ENCODE results near the gene TRPM3. TPM values are rescaled to one million over a fixed set of nuclear protein-coding genes. Genes with fewer than 3 reads are reported as not detected.

Gene TRPM3
- polyA plus RNA-seq, 3 donors: not detected

DNA sequence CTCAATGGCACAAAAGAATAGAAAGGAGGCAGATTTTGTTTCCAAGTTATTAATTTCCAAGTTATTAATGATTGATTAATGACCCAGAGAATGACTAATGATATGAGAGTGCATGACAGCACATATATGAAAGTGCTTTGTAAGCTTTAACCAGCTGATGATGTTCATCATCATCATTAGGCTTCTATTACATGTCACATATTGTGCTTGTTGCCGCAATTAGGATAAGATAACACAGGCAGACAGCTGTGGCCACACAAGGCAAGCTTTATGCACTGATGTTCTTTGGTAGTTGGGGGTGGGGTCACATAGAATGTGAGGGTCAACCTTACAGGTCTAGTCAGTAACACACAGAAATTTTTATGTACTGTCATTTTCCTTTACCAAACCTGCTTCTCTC lies 219.7 kb downstream of the TRPM3 start:
- no peak overlapping the region for H3K27ac Mint-ChIP-seq
- H3K4me1 Mint-ChIP-seq: no peaks in the 10 kb centered on the region
- H3K4me3 ChIP-seq (replicated peaks in 1 of 3; ENCODE audit: low read depth in 2 of 3, low read length in 3 of 3): no peak overlapping the region
- no peak overlapping the region for H3K4me2 ChIP-seq (replicated peaks; ENCODE audit: extremely low read depth, low read length, poor library complexity, severe bottlenecking)
- no peak overlapping the region for H3K27ac ChIP-seq (ENCODE audit: low read depth in 1 of 2, low read length in 2 of 2)
- no peak overlapping the region for H2AFZ ChIP-seq (ENCODE audit: insufficient read depth, low read depth, low read length, poor library complexity, severe bottlenecking)
- intact Hi-C loops (cut with micrococcal nuclease): no loop called here
- TF ChIP-seq, protein P1, sequence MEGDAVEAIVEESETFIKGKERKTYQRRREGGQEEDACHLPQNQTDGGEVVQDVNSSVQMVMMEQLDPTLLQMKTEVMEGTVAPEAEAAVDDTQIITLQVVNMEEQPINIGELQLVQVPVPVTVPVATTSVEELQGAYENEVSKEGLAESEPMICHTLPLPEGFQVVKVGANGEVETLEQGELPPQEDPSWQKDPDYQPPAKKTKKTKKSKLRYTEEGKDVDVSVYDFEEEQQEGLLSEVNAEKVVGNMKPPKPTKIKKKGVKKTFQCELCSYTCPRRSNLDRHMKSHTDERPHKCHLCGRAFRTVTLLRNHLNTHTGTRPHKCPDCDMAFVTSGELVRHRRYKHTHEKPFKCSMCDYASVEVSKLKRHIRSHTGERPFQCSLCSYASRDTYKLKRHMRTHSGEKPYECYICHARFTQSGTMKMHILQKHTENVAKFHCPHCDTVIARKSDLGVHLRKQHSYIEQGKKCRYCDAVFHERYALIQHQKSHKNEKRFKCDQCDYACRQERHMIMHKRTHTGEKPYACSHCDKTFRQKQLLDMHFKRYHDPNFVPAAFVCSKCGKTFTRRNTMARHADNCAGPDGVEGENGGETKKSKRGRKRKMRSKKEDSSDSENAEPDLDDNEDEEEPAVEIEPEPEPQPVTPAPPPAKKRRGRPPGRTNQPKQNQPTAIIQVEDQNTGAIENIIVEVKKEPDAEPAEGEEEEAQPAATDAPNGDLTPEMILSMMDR (IDR thresholded peaks at IDR 0.05): no peak
- H3K79me2 ChIP-seq (ENCODE audit: insufficient read depth, low read length): no peaks in the 10 kb centered on the region
- H3K36me3 ChIP-seq (replicated peaks in 1 of 2; ENCODE audit: control insufficient read depth in 1 of 2, insufficient read depth in 2 of 2, low read length in 2 of 2): no peaks in the 10 kb centered on the region
- no peak for DNase-seq
- H3K27me3 Mint-ChIP-seq (ENCODE audit: low read depth in 3 of 3): peaks cover 0 to 2% (median 0%) of the 10 kb centered on the region in 3 donors
- no peak overlapping the region for H3K9ac ChIP-seq (ENCODE audit: insufficient read depth, low read length, poor library complexity, severe bottlenecking)
- H3K4me3 Mint-ChIP-seq: no peak overlapping the region
- H3K36me3 Mint-ChIP-seq: no peaks in the 10 kb centered on the region
- no peaks in the 10 kb centered on the region for H4K20me1 ChIP-seq (ENCODE audit: insufficient read depth, low read length)
- no peaks in the 10 kb centered on the region for H3K4me1 ChIP-seq (ENCODE audit: control insufficient read depth in 1 of 2, insufficient read depth in 2 of 2, low read length in 2 of 2)
- peaks cover 0 to 2% (median 0%) of the 10 kb centered on the region in 7 donors for H3K9me3 Mint-ChIP-seq
- no peaks in the 10 kb centered on the region for H3K9me3 ChIP-seq (replicated peaks in 1 of 2; ENCODE audit: control insufficient read depth in 1 of 2, insufficient read depth in 1 of 2, low read length in 2 of 2)
- WGBS (ENCODE audit: insufficient coverage): no CpG with 5 or more reads among the region's 1 CpG
- H3K27me3 ChIP-seq (ENCODE audit: control insufficient read depth in 2 of 2, insufficient read depth in 2 of 2, low read length in 2 of 2): no peaks in the 10 kb centered on the region

DNA sequence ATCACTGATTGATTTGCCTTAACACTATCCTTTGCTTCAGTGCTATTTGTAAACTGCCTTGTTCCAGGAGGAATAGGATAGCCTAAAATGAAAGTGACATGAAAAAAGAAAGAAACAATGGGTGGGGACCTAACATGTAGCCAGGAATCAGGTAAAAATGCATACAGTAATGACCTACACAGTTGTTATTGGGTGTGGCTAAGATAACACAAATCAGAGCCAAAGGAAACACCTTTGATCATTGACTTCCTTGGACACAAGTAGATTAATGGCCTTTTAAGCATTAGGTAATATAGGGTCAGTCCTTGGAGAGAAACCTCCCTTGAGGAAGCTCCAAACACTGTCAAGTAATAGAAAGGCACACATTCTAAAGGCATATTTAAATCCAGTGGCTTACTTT lies 220.4 kb downstream of the TRPM3 start:
- Mint-ChIP-seq H3K36me3 (no peaks in the 10 kb centered on the region), H3K9me3 (peaks cover 0 to 2% (median 0%) of the 10 kb centered on the region in 7 donors), H3K4me1 (no peaks in the 10 kb centered on the region), H3K27ac (no peak overlapping the region), H3K4me3 (no peak overlapping the region), H3K27me3 (ENCODE audit: low read depth in 3 of 3) (peaks cover 0 to 2% (median 0%) of the 10 kb centered on the region in 3 donors)
- H3K27ac ChIP-seq (ENCODE audit: low read depth in 1 of 2, low read length in 2 of 2): no peak overlapping the region
- no peaks in the 10 kb centered on the region for H3K27me3 ChIP-seq (ENCODE audit: control insufficient read depth in 2 of 2, insufficient read depth in 2 of 2, low read length in 2 of 2)
- no peaks in the 10 kb centered on the region for H3K9me3 ChIP-seq (replicated peaks in 1 of 2; ENCODE audit: control insufficient read depth in 1 of 2, insufficient read depth in 1 of 2, low read length in 2 of 2)
- intact Hi-C loops (cut with micrococcal nuclease): no loop called here
- no peaks in the 10 kb centered on the region for H4K20me1 ChIP-seq (ENCODE audit: insufficient read depth, low read length)
- H3K36me3 ChIP-seq (replicated peaks in 1 of 2; ENCODE audit: control insufficient read depth in 1 of 2, insufficient read depth in 2 of 2, low read length in 2 of 2): no peaks in the 10 kb centered on the region
- no peak overlapping the region for H3K4me3 ChIP-seq (replicated peaks in 1 of 3; ENCODE audit: low read depth in 2 of 3, low read length in 3 of 3)
- no peaks in the 10 kb centered on the region for H3K4me1 ChIP-seq (ENCODE audit: control insufficient read depth in 1 of 2, insufficient read depth in 2 of 2, low read length in 2 of 2)
- H3K9ac ChIP-seq (ENCODE audit: insufficient read depth, low read length, poor library complexity, severe bottlenecking): no peak overlapping the region
- H2AFZ ChIP-seq (ENCODE audit: insufficient read depth, low read depth, low read length, poor library complexity, severe bottlenecking): no peak overlapping the region
- H3K4me2 ChIP-seq (replicated peaks; ENCODE audit: extremely low read depth, low read length, poor library complexity, severe bottlenecking): no peak overlapping the region
- no peak for DNase-seq
- no peaks in the 10 kb centered on the region for H3K79me2 ChIP-seq (ENCODE audit: insufficient read depth, low read length)
- TF ChIP-seq, protein P1 (IDR thresholded peaks at IDR 0.05): no peak

Measured in CD14-positive monocyte (primary cell).